Heart left ventricle (tissue), 16 donors: Measurements from ENCODE around the gene SIL1. TPM values are rescaled to one million over a fixed set of nuclear protein-coding genes. Genes with fewer than 3 reads are reported as not detected.

ENCODE experiments used
- ATAC-seq, 4 donors: fragments of 200-7000 bp; cut with Tn5 transposase; one replicate each; pipeline ENCODE4 v1.9.1; 2020 to 2022; ENCODE audit warnings: moderate library complexity in 4 of 4, mild to moderate bottlenecking in 3 of 4, moderate number of reproducible peaks in 1 of 4
- DNase-seq, 5 donors: peaks; one replicate each; pipeline ENCODE4 v3.0.0-alpha.2; 2020
- H3K27ac ChIP-seq, 12 donors: fragments of 200-600 bp; sonication (generic) in 4 of 12; one replicate each; pipeline versions ENCODE4 v1.5.0 to v1.8.0; 2016 to 2022; ENCODE audit warnings: mild to moderate bottlenecking in 2 of 12
- H3K27me3 ChIP-seq, 9 donors: fragments of 200-600 bp; sonication (generic) in 2 of 9; one replicate each; pipeline versions ENCODE4 v1.5.1 to v1.8.0; 2016 to 2022; ENCODE audit warnings: mild to moderate bottlenecking in 3 of 9
- H3K36me3 ChIP-seq, 9 donors: fragments of 200-600 bp; sonication (generic) in 2 of 9; one replicate each; pipeline versions ENCODE4 v1.5.0 to v1.8.0; 2018 to 2022; ENCODE audit warnings: mild to moderate bottlenecking in 2 of 9
- H3K4me1 ChIP-seq, 12 donors: fragments of 200-600 bp; sonication (generic) in 4 of 12; one replicate each; pipeline versions ENCODE4 v1.5.0 to v1.8.0; 2016 to 2022; ENCODE audit warnings: mild to moderate bottlenecking in 3 of 12
- H3K4me3 ChIP-seq, 12 donors: fragments of 200-600 bp; sonication (generic) in 4 of 12; one replicate each; pipeline versions ENCODE4 v1.5.0 to v1.8.0; 2017 to 2022; ENCODE audit warnings: mild to moderate bottlenecking in 9 of 12, moderate library complexity in 4 of 12
- H3K9me3 ChIP-seq, 12 donors: fragments of 200-600 bp; sonication (generic) in 4 of 12; one replicate each; pipeline versions ENCODE4 v1.5.0 to v1.8.0; 2016 to 2022; ENCODE audit warnings: mild to moderate bottlenecking in 1 of 12
- CTCF ChIP-seq, 12 donors: fragments of 200-600 bp; sonication (generic) in 4 of 12; IDR thresholded peaks; one replicate each; pipeline versions ENCODE4 v1.5.0 to v1.8.0; 2018 to 2022; ENCODE audit warnings: antibody characterized with exemption in 12 of 12, mild to moderate bottlenecking in 5 of 12
- POLR2A ChIP-seq, 2 donors: fragments of 450-650 bp; IDR thresholded peaks; one replicate each; pipeline ENCODE4 v1.6.1; 2017; ENCODE audit warnings: antibody characterized with exemption in 2 of 2, mild to moderate bottlenecking in 2 of 2, moderate library complexity in 2 of 2
- WGBS, 4 donors: extraction: QIAGEN DNeasy Blood & Tissue Kit in 2 of 4; methylation state at CpG; one replicate each; pipeline versions ENCODE4 v1.1.5 to v1.1.7; 2013 to 2018; 5-methylcytosine and 5-hydroxymethylcytosine counted together
- intact Hi-C, 10 donors: fragments of 100-400 bp; cut with DNase I; formaldehyde crosslinking; loops; one replicate each; pipeline versions ENCODE4 v1.11.1 to v1.14.2; 2022
- polyA plus RNA-seq, 2 donors: library from polyadenylated mRNA; stranded (reverse); fragments of 200-250 nt; gene quantifications; one replicate each; pipeline ENCODE4 v1.2.3, GENCODE V29; 2013
- total RNA-seq, 9 donors: library from RNA; depleted of rRNA in 2 of 9; stranded (reverse); fragments of >200 nt in 2 of 9; fragmentation: NEBNext Ultra II Directional in 3 of 9; extraction: Animal tissue kit (Norgen Biotek cat#: 25700) in 3 of 9; gene quantifications; one replicate each; pipeline versions ENCODE4 v1.1.0 to v1.2.4, GENCODE V29; 2016 to 2023
- donor health status: ischemic (EF 13 %, LVEDD 7.1; RV severe dilation, severe dysfunction).
- donor health status: healthy with polysubstance abuse.
- donor health status: DM: no; HTN: yes; CAD: no.
- donor health status: DM: no; HTN: no; CAD: no.
- donor health status: ischemic (EF 25% LVEDD 6.9; RV normal size, moderate dysfunction).
- donor health status: ischemic (EF 25% LVEDD 5.7; RV mildly dilated, moderate dysfunction).
- donor health status: healthy.
- donor health status: DM: yes; HTN: yes; CAD: no.
- donor health status: ischemic (EF 35%, LVEDD 5.7; RV mildly dilated, moderate dysfunction).
- donor health status: nonischemic (EF 11% LVEDD 7.7; RV severe dilation, severe dysfunction).
- donor health status: DM: yes; HTN: yes; CAD: no.
- donor health status: PGD.
- donor health status: ischemic (EF 29% LVEDD 5.4; RV normal size, mild dysfunction).
- donor health status: nonischemic (EF 23%, LVEDD 6.1; RV moderate dilation, normal function).

Gene SIL1
- total and polyA plus RNA-seq, 11 donors: 33.8 to 341 (median 40.2) TPM

- no peak overlapping the region for H3K4me3 ChIP-seq
- H3K9me3 ChIP-seq: no peaks in the 10 kb centered on the region
- H3K27me3 ChIP-seq: no peaks in the 10 kb centered on the region
- TF ChIP-seq POLR2A (IDR thresholded peaks at IDR 0.05) (no peak), CTCF (IDR thresholded peaks at IDR 0.05) (no peak)
- 83 to 86% (median 85%) methylated on average over 3 of the region's 3 CpGs for WGBS, 4 donors
- DNase-seq (no peak), ATAC-seq (no peak)
- no peaks in the 10 kb centered on the region for H3K4me1 ChIP-seq
- H3K36me3 ChIP-seq: peaks cover 0 to 2% (median 0%) of the 10 kb centered on the region in 9 donors
- intact Hi-C loops: no loop called here
- no peak overlapping the region for H3K27ac ChIP-seq
Observed at GRCh38 chr5:139004374-139005307, 193.5 kb downstream of the SIL1 start.

GRCh38 chr5:138999674-139000073, 198.5 kb downstream of the SIL1 start:
- H3K27me3 ChIP-seq: no peaks in the 10 kb centered on the region
- H3K4me1 ChIP-seq: no peaks in the 10 kb centered on the region
- no peak overlapping the region for H3K27ac ChIP-seq
- H3K4me3 ChIP-seq: no peak overlapping the region
- WGBS, 4 donors: 91 to 100% (median 93%) methylated on average over 1 of the region's 1 CpG
- intact Hi-C loops: no loop called here
- ATAC-seq (no peak), DNase-seq (no peak)
- peaks cover 0 to 2% (median 0%) of the 10 kb centered on the region in 9 donors for H3K36me3 ChIP-seq
- H3K9me3 ChIP-seq: peaks cover 0 to 11% (median 0%) of the 10 kb centered on the region in 12 donors
- TF ChIP-seq CTCF (IDR thresholded peaks at IDR 0.05) (no peak), POLR2A (IDR thresholded peaks at IDR 0.05) (no peak)

- no peaks in the 10 kb centered on the region for H3K4me1 ChIP-seq
- intact Hi-C loops: no loop called here
- no peaks in the 10 kb centered on the region for H3K27me3 ChIP-seq
- DNase-seq: no peak
- peaks cover 0 to 2% (median 0%) of the 10 kb centered on the region in 9 donors for H3K36me3 ChIP-seq
- no peak for TF ChIP-seq CTCF (IDR thresholded peaks at IDR 0.05)
- TF ChIP-seq POLR2A (IDR thresholded peaks at IDR 0.05): no peak
- no peak overlapping the region for H3K27ac ChIP-seq
- no peak for ATAC-seq
- H3K9me3 ChIP-seq: peaks cover 0 to 11% (median 0%) of the 10 kb centered on the region in 12 donors
- 52 to 100% (median 94%) methylated on average over 1 of the region's 1 CpG for WGBS, 4 donors
- no peak overlapping the region for H3K4me3 ChIP-seq
Observed at GRCh38 chr5:138998521-138998920, 199.6 kb downstream of the SIL1 start.

GRCh38 chr5:138996120-138996519, 202.0 kb downstream of the SIL1 start:
- no peaks in the 10 kb centered on the region for H3K27me3 ChIP-seq
- WGBS, 4 donors: 94 to 100% (median 97%) methylated on average over 1 of the region's 1 CpG
- TF ChIP-seq POLR2A (IDR thresholded peaks at IDR 0.05): no peak
- TF ChIP-seq CTCF (IDR thresholded peaks at IDR 0.05): no peak
- no peaks in the 10 kb centered on the region for H3K36me3 ChIP-seq
- H3K9me3 ChIP-seq: peaks cover 0 to 11% (median 0%) of the 10 kb centered on the region in 12 donors
- no peak overlapping the region for H3K4me3 ChIP-seq
- no peak overlapping the region for H3K27ac ChIP-seq
- no peak for ATAC-seq
- intact Hi-C loops: no loop called here
- no peak for DNase-seq
- no peaks in the 10 kb centered on the region for H3K4me1 ChIP-seq
